OCI-LY7 (cell line): Measurements from ENCODE around the gene KCNJ11. TPM values are rescaled to one million over a fixed set of nuclear protein-coding genes. Genes with fewer than 3 reads are reported as not detected.

ENCODE experiments used
- BruUV-seq: library from RNA; stranded (reverse); fragments of 400-500 nt; replicated peaks from 2 replicates; lab custom pipeline; 2021; lab: Mats Ljungman, UMichigan
- CTCF ChIA-PET: fragments of 300-600 bp; sonication (Branson Sonifier 250); formaldehyde crosslinking; loops from one replicate; lab custom pipeline; 2022; ENCODE audit warnings: antibody characterized with exemption; ENCODE audit not compliant: unreplicated experiment; lab: Charles Lee
- POLR2A ChIA-PET: fragments of 300-600 bp; sonication (Branson Sonifier 250); formaldehyde crosslinking; loops from one replicate; lab custom pipeline; 2022; ENCODE audit warnings: antibody characterized with exemption; lab: Charles Lee
- DNase-seq: peaks from one replicate; pipeline ENCODE4 v3.0.0-alpha.2; 2015; ENCODE audit warnings: low spot score
- H2AFZ ChIP-seq: fragments of 200-600 bp; sonication (generic), shearing (Covaris generic); 2 replicates; pipeline ENCODE4 v1.6.1; 2014; ENCODE audit warnings: mild to moderate bottlenecking, antibody characterized with exemption, low read length, moderate library complexity
- H3K27ac ChIP-seq: fragments of 200-600 bp; sonication (generic); 2 replicates; pipeline ENCODE4 v1.5.1; 2014; ENCODE audit warnings: mixed run types, low read depth, mild to moderate bottlenecking, moderate library complexity, low read length, inconsistent platforms; ENCODE audit not compliant: poor library complexity, severe bottlenecking
- H3K36me3 ChIP-seq: fragments of 200-600 bp; sonication (generic); 2 replicates; pipeline ENCODE4 v1.6.1; 2014; ENCODE audit warnings: mild to moderate bottlenecking, antibody characterized with exemption, low read length, moderate library complexity, mixed read lengths; ENCODE audit not compliant: insufficient read depth
- H3K4me1 ChIP-seq: fragments of 200-600 bp; sonication (generic); 2 replicates; pipeline ENCODE4 v1.5.1; 2014; ENCODE audit warnings: mild to moderate bottlenecking, low read length; ENCODE audit not compliant: insufficient read depth, poor library complexity, severe bottlenecking
- H3K4me2 ChIP-seq: fragments of 200-600 bp; sonication (generic); 2 replicates; pipeline ENCODE4 v1.6.1; 2014; ENCODE audit warnings: mild to moderate bottlenecking, low read length
- H3K4me3 ChIP-seq: fragments of 200-600 bp; sonication (generic); 2 replicates; pipeline ENCODE4 v1.5.1; 2014; ENCODE audit warnings: mild to moderate bottlenecking, low read depth, low read length; ENCODE audit not compliant: poor library complexity, severe bottlenecking
- H3K79me2 ChIP-seq: fragments of 200-600 bp; sonication (generic); 2 replicates; pipeline ENCODE4 v1.6.1; 2016; ENCODE audit warnings: low read depth, mild to moderate bottlenecking, low read length, moderate library complexity, mixed read lengths; ENCODE audit not compliant: insufficient read depth
- H3K9me2 ChIP-seq: fragments of 200-600 bp; sonication (generic); 2 replicates; pipeline ENCODE4 v1.6.1; 2016; ENCODE audit warnings: mild to moderate bottlenecking, low read length, mixed read lengths; ENCODE audit not compliant: insufficient read depth
- H3K9me3 ChIP-seq: fragments of 200-600 bp; sonication (generic); 2 replicates; pipeline ENCODE4 v1.6.1; 2014; ENCODE audit warnings: mild to moderate bottlenecking, mixed run types, low read length, mixed read lengths
- H4K20me1 ChIP-seq: fragments of 200-600 bp; sonication (generic); 2 replicates; pipeline ENCODE4 v1.6.1; 2014; ENCODE audit warnings: mild to moderate bottlenecking, antibody characterized with exemption, low read length, moderate library complexity, mixed read lengths; ENCODE audit not compliant: insufficient read depth
- EZH2phosphoT487 ChIP-seq: fragments of 200-600 bp; sonication (generic); IDR thresholded peaks from 2 replicates; pipeline ENCODE4 v1.6.1; 2018; ENCODE audit warnings: low read depth, borderline replicate concordance, mild to moderate bottlenecking, mixed run types, antibody characterized with exemption, low read length, moderate library complexity, mixed read lengths
- intact Hi-C: fragments of 100-400 bp; cut with micrococcal nuclease; formaldehyde crosslinking; loops from one replicate; pipeline ENCODE4 v1.10.0; 2022; ENCODE audit not compliant: unreplicated experiment
- total RNA-seq, 2 experiments: library from RNA; depleted of rRNA in 1 of 2; stranded (reverse); fragments of >200 nt in 1 of 2; shearing (Covaris generic) in 1 of 2; gene quantifications; 2 replicates each; pipeline ENCODE4 v1.2.3, GENCODE V29; 2014 to 2022
- TF ChIP-seq, protein P1 (sequence below): fragments of 200-600 bp; sonication (generic); conservative IDR thresholded peaks from 2 replicates; pipeline ENCODE4 v1.5.1; 2014; ENCODE audit warnings: mild to moderate bottlenecking, antibody characterized with exemption, low read length, moderate library complexity, mixed read lengths

The KCNJ11 gene
- total RNA-seq, 2 experiments from 2014 or later = 7.0 to 8.0 TPM

DNA sequence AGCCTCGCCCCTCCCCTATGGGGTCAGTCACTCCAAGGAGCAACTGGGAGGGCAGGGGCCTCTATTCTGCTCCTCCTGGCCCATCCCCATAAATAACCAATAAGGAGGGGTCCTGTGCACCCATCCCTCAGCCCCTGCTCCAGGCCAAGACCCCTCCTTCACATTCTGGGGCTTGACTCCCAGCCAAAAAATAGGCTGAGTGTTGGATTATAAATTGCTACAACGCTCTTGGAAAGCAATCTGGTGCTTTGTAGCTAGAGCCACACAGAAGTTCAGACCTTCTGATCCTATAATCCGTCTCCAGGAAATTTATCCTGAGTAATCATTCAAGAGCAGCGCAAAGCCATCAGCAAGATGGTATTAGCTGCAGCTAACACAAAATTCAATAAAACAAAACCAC, 45.6 kb upstream of the KCNJ11 start:
- H2AFZ ChIP-seq = no peak overlapping the region
- no peak overlapping the region for H3K4me3 ChIP-seq
- no peaks in the 10 kb centered on the region for H3K9me3 ChIP-seq
- H3K27ac ChIP-seq = no peak overlapping the region
- no peak for DNase-seq
- no TSS peak for BruUV-seq
- no peaks in the 10 kb centered on the region for H3K9me2 ChIP-seq
- peaks cover 6% of the 10 kb centered on the region for H3K4me1 ChIP-seq
- H4K20me1 ChIP-seq = no peaks in the 10 kb centered on the region
- H3K36me3 ChIP-seq = no peaks in the 10 kb centered on the region
- H3K4me2 ChIP-seq = no peak overlapping the region
- POLR2A ChIA-PET = interaction anchor here (1.0 to 1.8 kb wide), 3 partner anchors 12 to 68 kb away, joined by 3 to 5 read pairs (median 4); no protein-coding TSS in a partner anchor
- H3K79me2 ChIP-seq = no peaks in the 10 kb centered on the region
- TF ChIP-seq, protein P1, sequence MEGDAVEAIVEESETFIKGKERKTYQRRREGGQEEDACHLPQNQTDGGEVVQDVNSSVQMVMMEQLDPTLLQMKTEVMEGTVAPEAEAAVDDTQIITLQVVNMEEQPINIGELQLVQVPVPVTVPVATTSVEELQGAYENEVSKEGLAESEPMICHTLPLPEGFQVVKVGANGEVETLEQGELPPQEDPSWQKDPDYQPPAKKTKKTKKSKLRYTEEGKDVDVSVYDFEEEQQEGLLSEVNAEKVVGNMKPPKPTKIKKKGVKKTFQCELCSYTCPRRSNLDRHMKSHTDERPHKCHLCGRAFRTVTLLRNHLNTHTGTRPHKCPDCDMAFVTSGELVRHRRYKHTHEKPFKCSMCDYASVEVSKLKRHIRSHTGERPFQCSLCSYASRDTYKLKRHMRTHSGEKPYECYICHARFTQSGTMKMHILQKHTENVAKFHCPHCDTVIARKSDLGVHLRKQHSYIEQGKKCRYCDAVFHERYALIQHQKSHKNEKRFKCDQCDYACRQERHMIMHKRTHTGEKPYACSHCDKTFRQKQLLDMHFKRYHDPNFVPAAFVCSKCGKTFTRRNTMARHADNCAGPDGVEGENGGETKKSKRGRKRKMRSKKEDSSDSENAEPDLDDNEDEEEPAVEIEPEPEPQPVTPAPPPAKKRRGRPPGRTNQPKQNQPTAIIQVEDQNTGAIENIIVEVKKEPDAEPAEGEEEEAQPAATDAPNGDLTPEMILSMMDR = no peak
- no peak for TF ChIP-seq EZH2phosphoT487
- intact Hi-C loops = no loop called here
- CTCF ChIA-PET = no interaction called here

DNA sequence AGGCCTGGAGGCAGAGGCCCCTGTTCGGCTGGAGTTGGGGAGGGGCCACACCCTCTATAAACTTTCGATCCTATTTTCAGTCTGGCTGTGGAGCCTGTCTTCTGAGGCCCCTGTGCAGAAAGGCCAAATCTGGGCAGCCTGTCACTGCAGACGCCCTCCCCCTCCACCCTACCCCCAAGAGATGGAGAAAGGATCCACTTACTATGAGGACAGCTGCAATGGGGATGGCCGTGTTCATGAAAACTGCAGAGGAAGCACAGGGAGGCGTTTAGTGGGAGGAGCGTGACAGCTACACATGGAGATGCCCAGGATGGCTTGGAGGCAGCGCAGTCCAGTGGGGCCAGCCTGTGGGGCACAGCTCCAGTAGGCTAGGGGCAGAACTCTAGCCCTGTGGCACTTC, 43.5 kb upstream of the KCNJ11 start:
- CTCF ChIA-PET = no interaction called here
- Histone ChIP-seq H3K4me3 (no peak overlapping the region), H3K27ac (no peak overlapping the region), H3K79me2 (no peaks in the 10 kb centered on the region), H3K9me2 (no peaks in the 10 kb centered on the region), H3K4me2 (no peak overlapping the region), H2AFZ (no peak overlapping the region), H3K4me1 (no peaks in the 10 kb centered on the region), H3K36me3 (no peaks in the 10 kb centered on the region), H3K9me3 (no peaks in the 10 kb centered on the region), H4K20me1 (no peaks in the 10 kb centered on the region)
- intact Hi-C loops = no loop called here
- no TSS peak for BruUV-seq
- TF ChIP-seq, protein P1 = no peak
- DNase-seq = no peak
- POLR2A ChIA-PET = no interaction called here

DNA sequence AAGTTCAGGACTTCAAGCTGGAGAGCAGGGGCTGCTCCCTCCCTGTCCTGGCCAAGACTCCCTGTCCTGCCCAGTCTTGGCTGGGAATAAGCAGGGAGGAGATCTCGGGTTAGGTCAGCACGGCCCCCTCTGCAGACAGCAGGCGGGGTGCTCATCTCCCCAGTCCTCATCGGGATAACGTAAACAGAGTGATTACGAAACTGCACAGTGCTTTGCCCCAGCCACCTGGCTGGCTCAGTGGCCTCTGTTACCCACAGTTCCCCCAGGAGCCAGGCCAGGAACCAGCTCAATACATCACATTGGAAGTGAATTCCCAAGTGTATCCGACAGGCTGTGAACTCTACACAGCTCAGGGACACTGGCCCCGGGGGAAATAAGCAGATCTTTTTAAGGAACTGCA, 42.7 kb upstream of the KCNJ11 start:
- no peak for TF ChIP-seq EZH2phosphoT487
- TF ChIP-seq, protein P1 = no peak
- H3K27ac ChIP-seq = no peak overlapping the region
- no TSS peak for BruUV-seq
- no peaks in the 10 kb centered on the region for H3K9me3 ChIP-seq
- intact Hi-C loops = no loop called here
- no peaks in the 10 kb centered on the region for H4K20me1 ChIP-seq
- no peak overlapping the region for H3K4me2 ChIP-seq
- H2AFZ ChIP-seq = no peak overlapping the region
- ChIA-PET POLR2A (interaction anchor here (1.2 kb wide), 1 partner anchor 10 kb away, joined by 3 read pairs; no protein-coding TSS in a partner anchor), CTCF (no interaction called here)
- H3K79me2 ChIP-seq = no peaks in the 10 kb centered on the region
- H3K9me2 ChIP-seq = no peaks in the 10 kb centered on the region
- DNase-seq = no peak
- H3K36me3 ChIP-seq = no peaks in the 10 kb centered on the region
- no peak overlapping the region for H3K4me3 ChIP-seq
- H3K4me1 ChIP-seq = no peaks in the 10 kb centered on the region
